ENCODE results near the gene FAF1.
"Not testable (repeated sequence)": the region's sequence is repeated elsewhere in the genome, so short reads cannot be mapped to it uniquely, and the experiment has no call there.

The FAF1 gene

DNA sequence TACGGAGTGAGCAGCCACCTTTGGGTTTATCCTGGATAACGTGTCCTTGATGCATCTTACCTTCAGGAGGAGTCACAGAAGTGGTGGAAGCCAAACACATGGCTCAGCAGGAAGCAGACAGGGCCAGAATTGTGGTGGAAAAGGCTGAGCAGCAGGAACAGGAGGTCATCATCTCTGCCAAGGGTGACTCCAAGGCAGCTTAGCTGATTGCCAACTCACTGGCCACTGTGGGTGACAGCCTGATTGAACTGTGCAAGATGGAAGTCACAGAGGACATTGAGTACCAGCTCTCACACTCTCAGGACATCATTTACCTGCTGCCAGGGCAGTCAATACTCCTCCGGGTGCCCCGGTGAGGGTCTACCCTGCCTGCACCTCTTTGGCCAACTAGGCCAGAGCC is 179.3 kb downstream of the FAF1 start:
- no peak for DNase-seq

DNA sequence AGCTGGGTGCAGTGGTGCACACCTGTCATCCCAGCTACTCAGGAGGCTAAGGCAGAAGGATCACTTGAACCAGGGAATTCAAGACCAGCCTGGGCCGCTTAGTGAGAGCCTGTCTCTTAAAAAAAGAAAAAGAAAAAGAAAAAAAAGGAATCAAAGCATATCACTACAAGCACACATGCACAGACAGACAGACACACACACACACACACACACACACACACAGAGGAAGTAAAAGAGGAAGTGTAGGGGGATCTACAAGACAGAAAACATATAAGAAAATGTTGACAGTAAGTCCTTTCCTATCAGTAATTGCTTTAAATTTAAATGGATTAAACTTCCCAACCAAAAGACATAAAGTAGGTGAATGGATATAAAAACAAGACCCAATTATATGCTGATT is 180.3 kb downstream of the FAF1 start:
- no peak for DNase-seq

DNA sequence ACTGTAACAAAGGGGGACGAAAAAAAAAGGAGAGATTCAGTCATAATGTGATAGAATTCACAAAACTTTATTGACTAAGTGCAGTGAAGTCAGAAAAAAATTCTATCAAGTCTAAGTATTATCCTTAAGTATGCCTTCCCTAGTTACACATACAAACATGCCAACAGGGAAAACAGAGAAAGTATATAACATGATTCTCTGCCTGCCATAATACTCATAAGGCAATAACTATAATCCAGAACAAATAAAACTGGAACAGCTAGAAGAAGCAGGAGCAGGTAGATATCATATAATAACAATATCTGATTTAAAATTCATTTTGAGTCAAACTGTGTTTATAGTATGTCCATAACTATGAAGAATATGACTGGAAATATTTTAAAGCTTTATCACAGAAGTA is 184.3 kb downstream of the FAF1 start:
- DNase-seq = no peak

DNA sequence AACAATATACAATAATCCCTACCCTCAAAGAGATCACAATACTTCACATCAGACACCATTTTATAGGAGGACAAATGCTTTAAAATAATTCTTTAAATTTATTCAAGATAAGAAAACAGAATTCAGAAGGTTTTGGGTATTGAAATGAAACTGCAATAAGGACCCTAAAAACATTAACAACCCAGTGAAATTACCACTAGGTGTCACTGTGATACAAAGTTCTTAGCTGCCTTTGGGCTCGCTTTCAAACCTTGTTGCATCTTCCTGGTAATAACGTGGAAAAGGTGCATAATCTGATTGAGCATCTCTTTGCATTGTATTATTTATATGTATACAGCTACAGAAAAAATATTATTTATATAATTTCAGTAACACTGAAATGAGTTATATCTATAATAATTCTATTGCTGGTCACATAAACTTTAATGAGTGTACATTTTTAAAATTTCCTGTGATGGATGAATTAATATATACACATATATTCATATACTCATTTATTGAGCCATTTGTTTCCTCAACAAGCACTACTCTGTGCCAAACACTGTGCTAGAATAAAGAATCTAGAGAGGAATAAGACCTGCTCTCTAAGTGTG is 185.2 kb downstream of the FAF1 start:
- DNase-seq = peak in 4 of 51 donors; percentile 0 to 52 (median 6)

DNA sequence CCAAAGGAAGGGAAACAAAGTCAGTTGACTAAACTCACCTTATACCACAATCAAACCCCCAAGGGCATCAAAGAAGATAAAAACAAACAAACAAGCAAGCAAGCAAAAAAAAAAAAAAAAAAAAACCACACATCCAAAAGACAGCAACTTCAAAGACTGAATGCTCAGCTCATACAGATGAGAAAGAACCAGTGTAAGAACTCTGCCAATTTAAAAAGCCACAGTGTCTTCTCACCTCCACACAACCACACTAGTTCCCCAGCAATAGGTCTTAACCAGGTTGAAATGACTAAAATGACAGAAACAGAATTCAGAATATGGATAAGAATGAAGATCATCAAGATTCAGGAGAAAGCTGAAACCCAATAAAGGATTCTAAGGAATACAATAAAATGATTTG is 193.4 kb downstream of the FAF1 start:
- no peak for DNase-seq

DNA sequence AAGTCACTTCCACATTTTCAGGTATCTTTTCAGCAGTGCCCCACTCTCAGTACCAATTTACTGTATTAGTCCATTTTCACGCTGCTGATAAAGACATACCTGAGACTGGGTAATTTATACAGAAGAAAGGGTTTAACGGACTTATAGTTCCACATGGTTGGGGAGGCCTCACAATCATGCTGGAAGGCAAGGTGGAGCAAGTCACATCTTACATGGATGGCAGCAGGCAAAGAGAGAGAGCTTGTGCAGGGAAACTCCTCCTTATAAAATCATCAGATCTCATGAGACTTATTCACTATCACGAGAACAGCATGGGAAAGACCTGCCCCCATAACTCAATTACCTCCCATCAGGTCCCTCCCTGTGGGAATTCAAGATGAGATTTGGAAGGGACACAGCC is 203.5 kb downstream of the FAF1 start:
- not testable (repeated sequence) for DNase-seq

DNA sequence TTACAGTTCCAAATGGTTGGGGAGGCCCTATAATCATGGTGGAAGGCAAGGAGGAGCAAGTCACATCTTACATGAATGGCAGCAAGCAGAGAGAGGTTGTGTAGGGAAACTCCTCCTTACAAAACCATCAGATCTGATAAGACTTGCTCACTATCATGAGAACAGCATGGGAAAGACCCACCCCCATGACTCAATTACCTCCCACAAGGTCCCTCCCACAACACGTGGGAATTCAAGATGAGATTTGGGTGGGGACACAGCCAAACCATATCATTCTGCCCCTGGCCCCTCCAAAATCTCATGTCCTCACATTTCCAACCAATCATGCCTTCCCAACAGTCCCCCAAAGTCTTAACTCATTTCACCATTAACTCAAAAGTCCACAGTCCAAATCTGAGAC is 205.3 kb downstream of the FAF1 start:
- DNase-seq = not testable (repeated sequence)

DNA sequence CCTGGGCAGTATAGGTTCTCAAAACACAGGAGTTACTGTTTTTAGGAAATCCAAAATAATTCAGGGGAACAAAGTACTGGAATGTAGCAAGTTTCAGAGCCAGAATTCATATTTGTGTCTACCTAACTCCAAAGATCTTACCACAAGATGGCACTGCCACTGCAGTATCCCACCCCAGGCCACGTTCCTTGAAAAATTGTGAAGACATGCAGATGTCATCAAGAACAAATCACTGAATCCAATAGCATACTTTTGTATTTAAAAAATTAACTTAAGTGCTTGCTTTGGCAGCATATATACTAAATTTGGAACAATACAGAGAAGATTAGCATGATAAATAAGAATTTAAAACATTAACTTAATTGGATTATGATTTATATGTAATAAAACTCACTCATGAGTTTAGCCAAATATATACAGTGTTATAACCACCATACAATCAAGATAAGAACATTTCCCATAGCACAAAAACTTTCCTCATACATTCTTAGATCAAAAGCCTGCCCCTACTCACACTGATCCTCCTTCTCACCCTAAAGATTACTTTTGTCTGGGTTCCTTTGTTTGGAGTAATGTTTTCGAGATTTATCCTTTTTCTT is 209.9 kb downstream of the FAF1 start:
- peak in 12 of 51 donors; percentile 0 to 30 (median 12) for DNase-seq

DNA sequence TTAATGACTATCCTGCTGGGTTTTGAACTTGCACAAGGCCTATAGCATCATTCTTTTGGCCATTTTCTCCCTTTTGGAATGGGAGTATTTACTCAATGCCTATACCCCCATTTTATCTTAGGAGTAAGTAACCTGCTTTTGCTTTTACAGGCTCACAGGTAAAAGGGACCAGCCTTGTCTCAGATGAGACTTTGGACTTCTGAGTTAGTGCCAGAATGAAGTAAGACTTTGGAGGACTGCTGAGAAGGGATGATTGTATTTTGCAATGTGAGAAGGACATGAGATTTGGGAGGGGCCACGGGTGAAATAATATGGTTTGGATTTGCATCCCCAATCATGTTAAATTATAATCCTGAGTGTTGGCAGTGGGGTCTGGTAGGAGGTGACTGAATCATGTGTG is 212.7 kb downstream of the FAF1 start:
- no peak for DNase-seq

DNA sequence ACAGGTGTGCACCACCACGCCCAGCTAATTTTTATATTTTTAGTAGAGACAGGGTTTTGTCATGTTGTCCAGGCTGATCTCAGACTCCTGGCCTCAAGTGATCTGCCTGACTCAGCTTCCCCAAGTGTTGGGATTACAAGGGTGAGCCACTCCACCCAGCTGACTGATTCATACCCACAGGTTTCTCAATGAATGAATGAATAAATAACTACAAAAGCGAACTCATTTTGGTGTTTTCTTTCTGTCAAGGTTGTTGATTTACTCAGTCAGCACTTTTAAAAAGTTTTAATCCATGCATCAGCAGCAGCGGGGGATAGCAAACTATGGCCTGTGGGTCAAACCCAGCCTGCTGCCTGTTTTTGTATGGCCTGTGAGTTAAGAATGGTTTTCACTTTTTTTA is 217.5 kb downstream of the FAF1 start:
- DNase-seq = no peak

DNA sequence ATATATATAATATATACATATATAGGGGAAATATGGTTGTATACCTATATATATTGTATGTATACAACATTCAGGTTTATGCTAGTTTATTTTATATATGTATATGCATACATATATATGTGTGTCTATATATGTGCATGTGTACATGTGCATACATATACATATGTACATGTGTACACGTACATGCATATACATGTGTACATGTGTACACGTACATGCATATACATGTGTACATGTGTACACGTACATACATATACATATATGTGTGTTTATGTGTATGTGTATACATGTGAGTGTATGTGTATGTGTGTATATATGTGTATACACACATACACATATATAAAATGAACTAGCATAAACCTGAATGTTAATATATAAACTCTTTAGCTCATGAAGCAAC is 220.9 kb downstream of the FAF1 start:
- no peak for DNase-seq

DNA sequence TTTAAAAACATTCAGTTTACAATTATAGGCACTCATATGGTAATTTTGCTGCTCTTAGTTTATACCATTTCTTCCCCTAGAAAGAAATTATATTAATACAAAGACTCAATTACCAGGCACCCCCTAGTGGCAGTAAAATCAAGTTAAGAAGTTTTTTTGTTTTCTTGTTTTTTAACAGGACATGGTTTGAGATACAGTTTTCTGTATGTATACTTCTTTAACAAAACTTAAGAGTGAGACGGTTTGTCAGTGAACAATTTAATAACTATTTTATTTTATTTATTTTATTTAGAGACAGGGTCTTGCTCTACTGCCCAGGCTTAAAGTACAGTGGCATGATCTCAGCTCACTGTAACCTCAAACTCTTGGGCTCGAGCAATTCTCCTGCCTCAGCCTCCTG is 224.6 kb downstream of the FAF1 start:
- peak in 1 of 51 donors; percentile 8 for DNase-seq

DNA sequence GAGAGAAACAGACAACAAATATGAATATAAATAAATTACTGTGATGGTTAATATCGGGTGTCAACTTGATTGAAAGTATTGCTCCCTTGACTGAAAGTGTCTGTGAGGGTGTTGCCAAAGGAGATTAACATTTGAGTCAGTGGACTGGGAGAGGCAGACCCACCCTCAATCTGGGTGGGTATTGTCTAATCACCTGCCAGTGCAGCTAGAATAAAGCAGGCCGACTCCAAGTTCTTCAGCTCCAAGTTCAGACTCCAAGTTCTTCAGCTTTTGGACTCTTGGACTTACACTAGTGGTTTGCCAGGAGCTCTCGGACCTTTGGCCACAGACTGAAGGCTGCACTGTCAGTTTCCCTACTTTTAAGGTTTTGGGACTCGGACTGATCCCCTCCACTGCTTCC is 232.5 kb downstream of the FAF1 start:
- DNase-seq = not testable (repeated sequence)

DNA sequence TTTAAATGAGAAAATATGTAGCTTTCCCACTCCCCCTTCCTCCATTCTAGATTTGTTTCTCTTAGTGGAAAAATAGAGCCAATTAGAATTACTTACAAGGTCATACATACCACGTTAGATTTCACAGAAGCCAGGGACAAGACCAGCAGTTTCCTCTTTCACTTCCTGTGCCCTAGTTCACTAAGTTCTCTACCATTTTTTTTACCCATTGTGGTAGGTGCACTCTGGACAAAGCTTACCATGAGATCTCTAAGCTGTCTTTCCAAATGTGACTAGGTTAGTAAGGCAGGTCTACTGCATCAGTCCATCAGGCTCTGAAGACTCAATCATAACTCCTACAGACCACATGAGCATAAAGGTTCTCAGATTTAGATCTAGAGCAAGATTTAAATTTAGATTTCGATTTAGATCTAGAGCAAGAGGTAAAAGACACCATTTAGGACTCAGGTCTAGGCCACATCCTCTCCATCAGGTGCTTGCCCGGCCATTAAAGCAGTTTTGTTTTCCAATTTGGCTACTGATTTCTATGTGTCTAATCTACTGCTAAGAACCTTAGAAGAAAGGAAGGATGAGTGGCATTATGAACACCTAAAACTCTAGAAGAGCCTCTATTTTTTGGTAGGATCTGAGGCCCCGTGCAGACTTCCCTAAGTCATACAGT is 235.3 kb downstream of the FAF1 start:
- DNase-seq = no peak

DNA sequence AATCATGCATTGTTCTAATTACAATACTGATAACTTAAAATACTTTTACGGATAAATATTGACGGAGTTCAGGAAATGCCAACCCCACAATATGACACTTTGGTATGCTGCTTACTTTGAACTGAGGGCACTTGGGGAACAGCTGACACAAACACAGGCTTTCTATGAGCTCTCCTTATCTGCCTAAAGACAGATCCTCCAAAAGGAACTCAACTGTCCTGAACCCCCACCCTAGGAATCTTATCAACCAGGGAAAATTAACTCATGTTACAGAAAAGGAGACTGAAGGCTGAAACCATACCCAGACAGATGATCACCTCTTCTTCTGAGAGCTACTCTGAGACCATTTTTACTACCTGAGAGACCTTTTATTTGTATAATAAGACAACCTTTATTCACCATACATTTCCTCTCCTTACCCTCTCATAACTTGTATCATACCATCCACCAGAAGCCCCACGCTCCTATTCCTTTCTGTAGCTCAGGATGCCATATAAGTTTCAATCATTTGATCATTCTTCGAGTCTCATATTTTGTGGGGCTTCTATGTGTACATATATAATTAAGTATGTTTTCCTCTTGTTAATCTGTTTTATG is 239.5 kb downstream of the FAF1 start:
- no peak for DNase-seq

DNA sequence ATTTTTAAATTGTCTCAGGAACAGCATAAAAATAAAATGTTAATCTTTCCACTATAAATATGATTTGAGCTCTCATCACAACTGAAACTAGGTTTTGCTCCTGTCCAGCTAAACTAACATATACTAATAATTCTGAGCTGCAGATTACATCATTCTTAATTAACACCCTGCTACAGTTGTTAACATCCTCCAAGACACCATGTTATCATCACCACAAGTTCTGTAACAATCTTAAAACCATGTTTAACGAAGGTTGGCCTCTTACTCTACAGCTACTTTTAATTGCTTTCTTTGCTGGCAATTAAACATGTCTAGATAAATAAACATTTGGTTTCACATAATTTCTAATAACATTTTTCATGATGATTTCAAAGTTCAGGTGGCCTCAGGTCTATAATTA is 240.9 kb downstream of the FAF1 start:
- no peak for DNase-seq

DNA sequence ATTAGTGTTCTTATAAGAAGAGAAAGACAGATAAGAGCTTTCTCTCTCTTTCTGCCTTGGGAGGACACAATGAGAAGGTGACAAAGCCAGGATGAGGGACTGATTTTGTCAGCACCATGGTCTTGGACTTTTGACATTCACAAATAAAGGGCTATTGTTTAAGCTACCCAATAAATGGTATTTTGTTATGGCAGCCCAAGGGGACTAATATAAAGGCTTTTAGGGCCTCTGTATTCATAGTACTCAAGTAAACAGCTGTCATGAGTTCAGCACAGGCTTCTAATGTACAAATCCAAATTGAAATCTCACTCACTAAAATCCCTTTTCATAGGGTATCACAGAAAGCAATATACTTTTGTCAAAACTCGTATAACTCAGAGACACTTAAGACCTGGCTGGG is 242.7 kb downstream of the FAF1 start:
- DNase-seq = no peak

DNA sequence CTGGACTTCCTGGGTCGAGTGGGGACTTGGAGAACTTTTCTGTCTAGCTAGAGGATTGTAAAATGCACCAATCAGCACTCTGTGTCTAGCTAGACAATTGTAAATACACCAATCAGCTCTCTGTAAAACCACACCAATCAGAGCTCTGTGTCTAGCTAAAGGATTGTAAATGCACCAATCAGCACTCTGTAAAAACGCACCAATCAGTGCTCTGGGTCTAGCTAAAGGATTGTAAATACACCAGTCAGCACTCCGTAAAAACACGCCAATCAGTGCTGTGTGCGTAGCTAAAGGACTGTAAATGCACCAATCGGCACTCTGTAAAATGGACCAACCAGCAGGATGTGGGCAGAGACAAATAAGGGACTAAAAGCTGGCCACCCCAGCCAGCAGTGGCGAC is 243.6 kb downstream of the FAF1 start:
- not testable (repeated sequence) for DNase-seq

DNA sequence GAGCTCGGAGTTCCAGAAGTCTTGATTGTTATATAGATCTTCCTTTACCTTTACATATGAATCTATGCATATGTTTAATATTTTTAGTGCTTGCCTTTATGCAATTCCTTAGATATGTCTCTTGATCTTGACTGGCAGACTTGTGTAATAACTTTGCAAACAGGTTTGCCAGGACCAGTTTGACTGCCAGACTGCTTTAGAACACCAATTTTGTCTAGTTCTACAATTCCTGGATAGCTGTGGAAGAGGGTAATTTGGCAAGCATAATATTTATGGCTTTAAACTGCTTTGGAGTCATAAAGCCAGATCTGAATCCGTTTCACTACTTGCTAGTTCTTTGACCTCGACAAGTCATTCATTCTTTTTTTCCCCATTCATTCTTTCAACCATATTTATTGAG is 250.0 kb downstream of the FAF1 start:
- no peak for DNase-seq

DNA sequence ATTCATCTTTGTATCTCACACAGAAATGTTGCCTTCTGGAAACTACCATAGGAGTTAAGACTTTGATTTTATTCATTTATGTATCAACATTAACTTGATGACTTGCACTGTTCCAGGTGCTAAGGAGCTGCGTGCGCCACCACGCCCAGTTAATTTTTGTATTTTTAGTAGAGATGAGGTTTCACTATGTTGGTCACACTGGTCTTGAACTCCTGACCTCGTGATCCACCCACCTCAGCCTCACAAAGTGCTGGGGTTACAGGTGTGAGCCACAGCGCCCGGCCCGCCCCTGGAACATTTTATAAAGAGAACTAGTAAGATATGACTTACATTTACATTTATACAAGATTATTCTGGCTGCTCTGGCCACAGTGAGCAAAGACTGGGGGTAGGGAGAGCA is 252.2 kb downstream of the FAF1 start:
- no peak for DNase-seq

DNA sequence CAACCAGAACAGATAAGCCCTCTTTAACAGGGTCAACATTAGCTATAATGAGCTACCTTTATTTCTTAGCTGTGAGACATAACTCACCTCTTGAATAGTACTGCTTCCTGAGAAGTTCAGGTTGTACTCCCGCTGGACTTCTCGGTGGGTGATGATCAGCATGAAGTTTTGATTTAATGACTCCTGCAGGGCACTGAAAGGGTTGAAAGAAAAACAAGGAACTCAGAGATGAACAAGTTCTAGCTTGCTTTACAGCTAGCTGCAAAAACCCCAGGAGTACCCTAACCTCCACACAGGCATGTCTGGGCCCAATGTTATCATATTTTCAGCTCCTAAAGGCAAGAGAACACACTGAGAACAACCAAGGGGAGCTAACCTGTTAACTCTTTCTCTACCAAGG is 254.4 kb downstream of the FAF1 start:
- DNase-seq = peak in 2 of 51 donors; percentile 2 to 18

DNA sequence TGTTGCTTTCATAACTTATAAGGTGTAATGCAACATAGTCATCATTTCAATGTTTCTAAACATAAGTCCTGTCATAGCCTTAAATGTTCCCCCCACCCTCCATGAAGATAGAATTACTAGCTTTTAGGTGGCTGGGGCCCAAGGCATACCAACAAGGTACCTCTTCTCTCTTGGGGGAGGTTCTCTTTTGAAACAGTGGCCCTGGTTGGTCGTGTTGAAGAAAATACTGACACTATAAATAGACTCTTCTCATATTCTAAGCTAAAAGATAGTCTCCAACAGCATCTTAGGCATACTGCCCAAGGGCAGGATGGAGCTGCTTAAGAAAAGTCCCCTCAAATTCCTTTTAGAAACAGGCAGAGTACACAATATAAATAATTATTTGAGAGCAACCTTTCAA is 255.0 kb downstream of the FAF1 start:
- peak in 1 of 51 donors; percentile 18 for DNase-seq

DNA sequence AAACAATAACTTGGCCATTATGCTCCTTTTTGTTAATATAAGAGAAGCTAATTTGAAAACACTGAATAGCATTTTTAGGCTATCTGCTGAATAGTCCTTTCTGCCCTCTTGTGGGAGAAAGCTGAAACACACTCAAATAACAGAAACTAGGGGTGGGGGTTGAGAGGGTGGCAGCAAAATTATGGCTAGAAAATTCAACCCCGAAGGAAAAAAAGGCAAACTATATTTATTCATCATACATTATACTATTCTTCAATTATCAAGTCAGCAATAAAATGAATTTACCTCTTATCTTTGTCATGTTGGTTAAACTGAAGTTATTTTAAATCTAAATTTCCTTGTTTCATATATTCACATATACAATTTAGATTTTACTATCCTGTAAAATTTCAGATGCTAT is 255.9 kb downstream of the FAF1 start:
- DNase-seq = peak in 6 of 51 donors; percentile 4 to 78 (median 24)

All from hypothalamus (tissue), 51 donors.